GM19238 (cell line): Measurements from ENCODE around the gene NBEAL2.
A peak's percentile ranks its signal among the peaks of the same experiment; 100 is the strongest.

ENCODE experiments used
- DNase-seq: peaks from one replicate; pipeline ENCODE4 v3.0.0; 2011; ENCODE audit warnings: low spot score; ENCODE audit not compliant: insufficient read length

Gene NBEAL2

GRCh38 chr3:46999516-47000197 is 20.2 kb downstream of the NBEAL2 start:
- no peak for DNase-seq

- DNase-seq = no peak
These were observed 20.8 kb downstream of the NBEAL2 start for GRCh38 chr3:47000198-47000815.

GRCh38 chr3:47000922-47001730 is 21.7 kb downstream of the NBEAL2 start:
- DNase-seq = no peak

- no peak for DNase-seq
These were observed 22.3 kb downstream of the NBEAL2 start for GRCh38 chr3:47001731-47002170.

- DNase-seq = no peak
These were observed 22.9 kb downstream of the NBEAL2 start for GRCh38 chr3:47002171-47003055.

GRCh38 chr3:47003056-47003410 is 23.6 kb downstream of the NBEAL2 start:
- no peak for DNase-seq

- no peak for DNase-seq
These were observed 24.2 kb downstream of the NBEAL2 start for GRCh38 chr3:47003461-47004368.

- no peak for DNase-seq
These were observed 25.1 kb downstream of the NBEAL2 start for GRCh38 chr3:47004369-47005211.

GRCh38 chr3:47005212-47006144 is 26.0 kb downstream of the NBEAL2 start:
- no peak for DNase-seq

- no peak for DNase-seq
These were observed 26.7 kb downstream of the NBEAL2 start for GRCh38 chr3:47006145-47006651.

GRCh38 chr3:47007001-47007400 is 27.5 kb downstream of the NBEAL2 start:
- DNase-seq = no peak

GRCh38 chr3:47007482-47008233 is 28.2 kb downstream of the NBEAL2 start:
- no peak for DNase-seq

GRCh38 chr3:47008234-47008796 is 28.8 kb downstream of the NBEAL2 start:
- no peak for DNase-seq

GRCh38 chr3:47008851-47009224 is 29.4 kb downstream of the NBEAL2 start:
- DNase-seq = no peak

GRCh38 chr3:47009225-47010110 is 30.0 kb downstream of the NBEAL2 start:
- peak; percentile 94 for DNase-seq

- DNase-seq = no peak
These were observed 30.7 kb downstream of the NBEAL2 start for GRCh38 chr3:47010111-47010712.
